Gastroesophageal sphincter (tissue), 3 donors: ENCODE results near the gene MPPED1.

Source experiments
- CTCF ChIP-seq, 4 experiments: fragments of 200-600 bp in 2 of 4; fragments of 450-650 bp in 2 of 4; sonication (generic) in 1 of 4; IDR thresholded peaks; one replicate each; pipeline ENCODE4 v1.5.1; 2017 to 2019; ENCODE audit warnings: antibody characterized with exemption in 4 of 4, mild to moderate bottlenecking in 2 of 4, moderate library complexity in 2 of 4
- EP300 ChIP-seq: sonication (generic); formaldehyde crosslinking; IDR thresholded peaks from one replicate; pipeline ENCODE4 v1.6.1; 2017; ENCODE audit warnings: antibody characterized with exemption, mild to moderate bottlenecking
- POLR2A ChIP-seq, 2 donors: fragments of 450-650 bp; IDR thresholded peaks; one replicate each; pipeline ENCODE4 v1.6.1; 2017; ENCODE audit warnings: antibody characterized with exemption in 2 of 2, mild to moderate bottlenecking in 2 of 2, moderate library complexity in 1 of 2

- no peak for TF ChIP-seq CTCF (IDR thresholded peaks at IDR 0.05)
- no peak for TF ChIP-seq POLR2A (IDR thresholded peaks at IDR 0.05)
- TF ChIP-seq EP300: no peak
Observed at GRCh38 chr22:43482318-43482625, 70.5 kb downstream of the MPPED1 start.
